Sigmoid colon (tissue), 7 donors: Measurements from ENCODE around the gene TRAIP. TPM values are rescaled to one million over a fixed set of nuclear protein-coding genes. Genes with fewer than 3 reads are reported as not detected.

ENCODE experiments used
- DNase-seq: peaks from one replicate; pipeline ENCODE4 v3.0.0-alpha.2; 2019
- H3K27ac ChIP-seq, 4 donors: fragments of 200-600 bp; sonication (generic); one replicate each; pipeline ENCODE4 v1.5.1; 2016 to 2019; ENCODE audit warnings: mild to moderate bottlenecking in 1 of 4
- H3K27me3 ChIP-seq, 3 donors: fragments of 200-600 bp; sonication (generic); one replicate each; pipeline ENCODE4 v1.5.1; 2019; ENCODE audit warnings: mild to moderate bottlenecking in 1 of 3
- H3K36me3 ChIP-seq, 4 donors: fragments of 200-600 bp; sonication (generic); one replicate each; pipeline ENCODE4 v1.5.1; 2016 to 2019
- H3K4me1 ChIP-seq, 4 donors: fragments of 200-600 bp; sonication (generic); one replicate each; pipeline ENCODE4 v1.5.1; 2017 to 2019
- H3K4me3 ChIP-seq, 4 donors: fragments of 200-600 bp; sonication (generic); one replicate each; pipeline ENCODE4 v1.5.1; 2017 to 2019; ENCODE audit warnings: mild to moderate bottlenecking in 2 of 4, moderate library complexity in 1 of 4
- H3K9me3 ChIP-seq, 4 donors: fragments of 200-600 bp in 3 of 4; sonication (generic) in 3 of 4; one replicate each; pipeline versions ENCODE4 v1.5.1 to v1.6.1; 2013 to 2019
- CTCF ChIP-seq, 4 experiments: fragments of 450-650 bp in 3 of 4; fragments of 200-600 bp in 1 of 4; IDR thresholded peaks; one replicate each; pipeline ENCODE4 v1.5.1; 2016 to 2019; ENCODE audit warnings: antibody characterized with exemption in 4 of 4, mild to moderate bottlenecking in 3 of 4, moderate library complexity in 2 of 4
- EP300 ChIP-seq, 4 donors: sonication (generic); formaldehyde crosslinking; IDR thresholded peaks; one replicate each; pipeline ENCODE4 v1.6.1; 2017; ENCODE audit warnings: antibody characterized with exemption in 4 of 4
- POLR2A ChIP-seq, 2 donors: fragments of 450-650 bp; IDR thresholded peaks; one replicate each; pipeline ENCODE4 v1.6.1; 2016; ENCODE audit warnings: antibody characterized with exemption in 2 of 2, mild to moderate bottlenecking in 2 of 2, moderate library complexity in 2 of 2
- POLR2AphosphoS5 ChIP-seq, 4 donors: sonication (generic); formaldehyde crosslinking; IDR thresholded peaks; one replicate each; pipeline ENCODE4 v1.6.1; 2017; ENCODE audit warnings: antibody characterized with exemption in 4 of 4
- WGBS, 2 donors: extraction: QIAGEN DNeasy Blood & Tissue Kit; methylation state at CpG; one replicate each; pipeline ENCODE4 v1.1.7; 2013; 5-methylcytosine and 5-hydroxymethylcytosine counted together
- intact Hi-C: fragments of 100-400 bp; cut with DNase I; formaldehyde crosslinking; loops from one replicate; pipeline ENCODE4 v1.15.1; 2023
- polyA plus RNA-seq, 3 donors: library from polyadenylated mRNA; stranded (reverse); fragments of 200-250 nt; gene quantifications; one replicate each; pipeline ENCODE4 v1.2.3, GENCODE V29; 2013
- total RNA-seq, 4 donors: library from RNA; depleted of rRNA; stranded (reverse); fragments of >200 nt; gene quantifications; one replicate each; pipeline ENCODE4 v1.1.0, GENCODE V29; 2016
- donor health status: healthy with polysubstance abuse.
- donor health status: Bipolar disorder and iron deficiency.
- donor health status: healthy.

The TRAIP gene
- total and polyA plus RNA-seq, 7 donors: 0.54 to 7.1 (median 1.5) TPM

- H3K27me3 ChIP-seq: peaks cover 15 to 48% (median 26%) of the 10 kb centered on the region in 3 donors
- H3K9me3 ChIP-seq: no peaks in the 10 kb centered on the region
- 2% methylated on average over 59 of the region's 59 CpGs for WGBS, 2 donors
- no peak for DNase-seq
- intact Hi-C loops: no loop called here
- peaks cover 0 to 14% (median 13%) of the 10 kb centered on the region in 4 donors for H3K4me1 ChIP-seq
- TF ChIP-seq EP300 (IDR thresholded peaks at IDR 0.05): no peak
- no peak for TF ChIP-seq POLR2AphosphoS5 (IDR thresholded peaks at IDR 0.05)
- TF ChIP-seq CTCF (IDR thresholded peaks at IDR 0.05): no peak
- no peak for TF ChIP-seq POLR2A (IDR thresholded peaks at IDR 0.05)
- H3K4me3 ChIP-seq: peak within 1 kb of the TSS in 3 of 4 donors; percentile 28 to 44 (median 35)
- no peak within 1 kb of the TSS for H3K27ac ChIP-seq
- H3K36me3 ChIP-seq: no peaks in the 10 kb centered on the region
Observed at GRCh38 chr3:49869525-49870126, 13.3 kb upstream of the TRAIP start, which contains the start of gene CAMKV. TSS of gene CAMKV (minus strand) at chr3:49869906. CDS start at chr3:49862388, 7,518 bp downstream.

GRCh38 chr3:49868862-49869466, 12.6 kb upstream of the TRAIP start:
- Histone ChIP-seq H3K4me1 (peaks cover 0 to 14% (median 13%) of the 10 kb centered on the region in 4 donors), H3K9me3 (no peaks in the 10 kb centered on the region), H3K36me3 (no peaks in the 10 kb centered on the region), H3K4me3 (peak overlapping the region in 2 of 4 donors; percentile 35 to 44), H3K27me3 (peaks cover 15 to 53% (median 26%) of the 10 kb centered on the region in 3 donors), H3K27ac (no peak overlapping the region)
- intact Hi-C loops: no loop called here
- no peak for TF ChIP-seq CTCF (IDR thresholded peaks at IDR 0.05)
- no peak for TF ChIP-seq EP300 (IDR thresholded peaks at IDR 0.05)
- WGBS, 2 donors: 4% methylated on average over 23 of the region's 23 CpGs
- no peak for DNase-seq

- Histone ChIP-seq H3K36me3 (no peaks in the 10 kb centered on the region), H3K9me3 (no peaks in the 10 kb centered on the region), H3K4me1 (peaks cover 0 to 14% (median 13%) of the 10 kb centered on the region in 4 donors), H3K27me3 (peaks cover 15 to 53% (median 26%) of the 10 kb centered on the region in 3 donors), H3K4me3 (no peak overlapping the region), H3K27ac (no peak overlapping the region)
- TF ChIP-seq CTCF (IDR thresholded peaks at IDR 0.05) (no peak), EP300 (IDR thresholded peaks at IDR 0.05) (no peak), POLR2A (IDR thresholded peaks at IDR 0.05) (no peak), POLR2AphosphoS5 (IDR thresholded peaks at IDR 0.05) (no peak)
- DNase-seq: no peak
- intact Hi-C loops: no loop called here
- 23 to 29% methylated on average over 7 of the region's 7 CpGs for WGBS, 2 donors
Observed at GRCh38 chr3:49867871-49868321, 11.5 kb upstream of the TRAIP start.

DNA sequence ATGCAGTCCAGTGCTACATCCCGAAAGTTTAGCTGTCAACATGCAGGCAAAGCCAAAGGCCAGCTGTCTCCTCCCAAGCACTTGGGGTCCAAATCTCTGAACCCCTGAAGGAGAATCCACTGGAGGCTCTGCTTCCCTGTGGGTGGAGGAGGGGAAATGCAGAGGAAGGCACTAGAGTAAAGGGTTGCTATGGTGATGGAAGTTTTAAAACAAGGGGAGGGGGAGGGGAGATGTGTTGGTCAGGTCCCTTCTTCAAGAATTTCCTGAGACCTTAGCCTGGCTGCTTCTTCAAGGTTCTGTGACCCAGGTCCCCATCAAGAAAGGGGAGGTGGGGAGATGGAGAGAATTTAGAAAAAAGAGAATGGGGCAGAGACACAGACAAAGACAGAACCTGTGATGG, 11.0 kb upstream of the TRAIP start:
- intact Hi-C loops: no loop called here
- 92% methylated on average over 1 of the region's 1 CpG for WGBS, 2 donors

More for the DNA sequence above, 11.0 kb upstream of the TRAIP start:
- Histone ChIP-seq H3K27ac (no peak overlapping the region), H3K36me3 (no peaks in the 10 kb centered on the region), H3K4me3 (no peak overlapping the region), H3K4me1 (peaks cover 0 to 14% (median 13%) of the 10 kb centered on the region in 4 donors), H3K27me3 (peaks cover 15 to 53% (median 26%) of the 10 kb centered on the region in 3 donors), H3K9me3 (no peaks in the 10 kb centered on the region)
- TF ChIP-seq POLR2A (IDR thresholded peaks at IDR 0.05): no peak
- no peak for TF ChIP-seq POLR2AphosphoS5 (IDR thresholded peaks at IDR 0.05)
- TF ChIP-seq CTCF (IDR thresholded peaks at IDR 0.05): no peak
- TF ChIP-seq EP300 (IDR thresholded peaks at IDR 0.05): no peak
- DNase-seq: no peak
